IMR-90 (cell line): ENCODE data around the gene PIK3CB. TPM values are rescaled to one million over a fixed set of nuclear protein-coding genes. Genes with fewer than 3 reads are reported as not detected.
"Not testable (repeated sequence)": the region's sequence is repeated elsewhere in the genome, so short reads cannot be mapped to it uniquely, and the experiment has no call there.

Experiments used
- ATAC-seq: fragments of 200-7000 bp; cut with Tn5 transposase; 2 replicates; pipeline ENCODE4 v1.9.1; 2020; ENCODE audit warnings: low read depth, mild to moderate bottlenecking, moderate library complexity
- BruUV-seq: library from RNA; stranded (reverse); fragments of 400-500 nt; replicated peaks from 2 replicates; lab custom pipeline; 2021; lab: Mats Ljungman, UMichigan
- CTCF ChIA-PET: fragments of 300-600 bp; formaldehyde crosslinking; extraction: SDS; loops from one replicate; lab custom pipeline; 2021; ENCODE audit warnings: antibody characterized with exemption; lab: Yijun Ruan, JAX
- POLR2A ChIA-PET: fragments of 300-600 bp; sonication (Branson Sonifier 250); formaldehyde crosslinking; loops from one replicate; lab custom pipeline; 2022; ENCODE audit warnings: antibody characterized with exemption; ENCODE audit not compliant: unreplicated experiment; lab: Charles Lee
- DNase-seq: peaks from one replicate; pipeline ENCODE4 v3.0.0; 2013
- H2AFZ ChIP-seq: replicated peaks from 2 replicates; pipeline ENCODE3; 2013; ENCODE audit warnings: low read length, mild to moderate bottlenecking; ENCODE audit not compliant: poor library complexity
- H2AK5ac ChIP-seq: 2 replicates; pipeline ENCODE4 v1.6.1; 2013; ENCODE audit warnings: low read depth, low read length, inconsistent platforms
- H2AK9ac ChIP-seq: replicated peaks from 2 replicates; pipeline ENCODE3; 2013; ENCODE audit warnings: mild to moderate bottlenecking, low read depth, low read length, moderate library complexity; ENCODE audit not compliant: poor library complexity
- H2BK120ac ChIP-seq: 2 replicates; pipeline ENCODE4 v1.6.1; 2013; ENCODE audit warnings: low read depth, low read length, inconsistent platforms
- H2BK15ac ChIP-seq: 3 replicates; pipeline ENCODE4 v1.6.1; 2013; ENCODE audit warnings: low read depth, low read length, inconsistent platforms
- H2BK20ac ChIP-seq: 2 replicates; pipeline ENCODE4 v1.6.1; 2013; ENCODE audit warnings: low read depth, mild to moderate bottlenecking, inconsistent platforms, low read length, moderate library complexity
- H2BK5ac ChIP-seq: 2 replicates; pipeline ENCODE4 v1.6.1; 2013; ENCODE audit warnings: mild to moderate bottlenecking, low read depth, low read length, inconsistent platforms; ENCODE audit not compliant: poor library complexity, severe bottlenecking
- H3K14ac ChIP-seq: replicated peaks from 2 replicates; pipeline ENCODE4 v1.6.1; 2013; ENCODE audit warnings: low read depth, low read length, inconsistent platforms
- H3K18ac ChIP-seq: 2 replicates; pipeline ENCODE4 v1.6.1; 2013; ENCODE audit warnings: low read depth, low read length, control low read depth
- H3K23ac ChIP-seq: 2 replicates; pipeline ENCODE4 v1.6.1; 2013; ENCODE audit warnings: low read depth, low read length, inconsistent platforms
- H3K27ac ChIP-seq: 2 replicates; pipeline ENCODE4 v1.5.1; 2013; ENCODE audit warnings: mild to moderate bottlenecking, control low read depth, low read length; ENCODE audit not compliant: insufficient read depth
- H3K27me3 ChIP-seq: 2 replicates; pipeline ENCODE4 v1.6.1; 2013; ENCODE audit warnings: low read length; ENCODE audit not compliant: control insufficient read depth, insufficient read depth
- H3K36me3 ChIP-seq: 2 replicates; pipeline ENCODE4 v1.6.1; 2013; ENCODE audit warnings: low read length, mixed read lengths; ENCODE audit not compliant: control insufficient read depth, insufficient read depth
- H3K4ac ChIP-seq: 2 replicates; pipeline ENCODE4 v1.6.1; 2013; ENCODE audit warnings: low read depth, low read length, inconsistent platforms
- H3K4me1 ChIP-seq: 2 replicates; pipeline ENCODE4 v1.6.1; 2013; ENCODE audit warnings: low read length, mixed read lengths; ENCODE audit not compliant: control insufficient read depth, insufficient read depth
- H3K4me2 ChIP-seq: 2 replicates; pipeline ENCODE4 v1.6.1; 2013; ENCODE audit warnings: low read depth, mild to moderate bottlenecking, control low read depth, low read length, moderate library complexity
- H3K4me3 ChIP-seq: 2 replicates; pipeline ENCODE4 v1.5.1; 2013; ENCODE audit warnings: low read depth, mild to moderate bottlenecking, control low read depth, low read length, moderate library complexity; ENCODE audit not compliant: insufficient read depth
- H3K56ac ChIP-seq: 2 replicates; pipeline ENCODE4 v1.6.1; 2013; ENCODE audit warnings: low read length, inconsistent platforms; ENCODE audit not compliant: insufficient read depth; ENCODE audit errors: extremely low read depth
- H3K79me1 ChIP-seq, 2 experiments: 2 replicates each; pipeline ENCODE4 v1.6.1; 2013; ENCODE audit warnings: low read length in 2 of 2, inconsistent platforms in 1 of 2, low read depth in 1 of 2
- H3K9ac ChIP-seq: 2 replicates; pipeline ENCODE4 v1.6.1; 2013; ENCODE audit warnings: low read depth, low read length, control low read depth
- H3K9me1 ChIP-seq: 2 replicates; pipeline ENCODE4 v1.6.1; 2013; ENCODE audit warnings: low read length, inconsistent platforms; ENCODE audit not compliant: insufficient read depth
- H3K9me3 ChIP-seq: 2 replicates; pipeline ENCODE4 v1.6.1; 2013; ENCODE audit warnings: low read length; ENCODE audit not compliant: control insufficient read depth, insufficient read depth
- H4K20me1 ChIP-seq: 2 replicates; pipeline ENCODE4 v1.6.1; 2013; ENCODE audit warnings: low read length, inconsistent platforms; ENCODE audit not compliant: insufficient read depth
- H4K5ac ChIP-seq: 2 replicates; pipeline ENCODE4 v1.6.1; 2013; ENCODE audit warnings: mild to moderate bottlenecking, low read depth, low read length, control low read depth
- H4K8ac ChIP-seq, 2 experiments: 2 replicates each; pipeline ENCODE4 v1.6.1; 2013; ENCODE audit warnings: low read depth in 2 of 2, low read length in 2 of 2, control low read depth in 1 of 2, inconsistent platforms in 1 of 2
- H4K91ac ChIP-seq: 2 replicates; pipeline ENCODE4 v1.6.1; 2013; ENCODE audit warnings: low read depth, low read length, inconsistent platforms; ENCODE audit not compliant: insufficient read depth
- POLR2A ChIP-seq: IDR thresholded peaks from 2 replicates; pipeline ENCODE4 v1.6.1; 2012; ENCODE audit warnings: mild to moderate bottlenecking, low read depth, low read length
- RCOR1 ChIP-seq: IDR thresholded peaks from 2 replicates; pipeline ENCODE4 v1.6.1; 2012; ENCODE audit warnings: mild to moderate bottlenecking, low read length, improper control_type of control experiment; ENCODE audit not compliant: insufficient replicate concordance
- WGBS, 2 experiments: methylation state at CpG; one replicate each; pipeline versions ENCODE4 v1.1.5 to v1.1.7; 2013; ENCODE audit warnings: missing lambda C conversion rate in 2 of 2; ENCODE audit not compliant: insufficient read length in 1 of 2; ENCODE audit errors: extremely low coverage in 2 of 2; 5-methylcytosine and 5-hydroxymethylcytosine counted together
- dilution Hi-C: fragments of 300-500 bp; cut with HindIII; formaldehyde crosslinking; loops from one replicate; pipeline ENCODE4 v1.14.3; 2018; ENCODE audit warnings: low sequenced_read_pairs; ENCODE audit not compliant: unreplicated experiment
- in situ Hi-C: fragments of 300-500 bp; cut with MboI; formaldehyde crosslinking; loops from 3 replicates; pipeline ENCODE4 v1.14.3; 2019; ENCODE audit warnings: low sequenced_read_pairs, inconsistent platforms, mixed read lengths
- intact Hi-C: fragments of 100-400 bp; cut with micrococcal nuclease; formaldehyde crosslinking; loops from 2 replicates; pipeline ENCODE4 v1.10.0; 2022
- polyA plus RNA-seq, 3 experiments: library from polyadenylated mRNA; depleted of rRNA; stranded (reverse); fragments of >200 nt; gene quantifications; 2 replicates each; pipeline ENCODE4 v1.2.3, GENCODE V29; 2012; ENCODE audit warnings: low replicate concordance in 1 of 3
- total RNA-seq: library from RNA; depleted of rRNA; stranded (reverse); fragments of >200 nt; gene quantifications from 2 replicates; pipeline ENCODE4 v1.2.3, GENCODE V29; 2012

PIK3CB gene
- total and polyA plus RNA-seq, 2 of the 4 experiments (the other 2 are of a cell fraction): 6.3 to 6.8 TPM

DNA sequence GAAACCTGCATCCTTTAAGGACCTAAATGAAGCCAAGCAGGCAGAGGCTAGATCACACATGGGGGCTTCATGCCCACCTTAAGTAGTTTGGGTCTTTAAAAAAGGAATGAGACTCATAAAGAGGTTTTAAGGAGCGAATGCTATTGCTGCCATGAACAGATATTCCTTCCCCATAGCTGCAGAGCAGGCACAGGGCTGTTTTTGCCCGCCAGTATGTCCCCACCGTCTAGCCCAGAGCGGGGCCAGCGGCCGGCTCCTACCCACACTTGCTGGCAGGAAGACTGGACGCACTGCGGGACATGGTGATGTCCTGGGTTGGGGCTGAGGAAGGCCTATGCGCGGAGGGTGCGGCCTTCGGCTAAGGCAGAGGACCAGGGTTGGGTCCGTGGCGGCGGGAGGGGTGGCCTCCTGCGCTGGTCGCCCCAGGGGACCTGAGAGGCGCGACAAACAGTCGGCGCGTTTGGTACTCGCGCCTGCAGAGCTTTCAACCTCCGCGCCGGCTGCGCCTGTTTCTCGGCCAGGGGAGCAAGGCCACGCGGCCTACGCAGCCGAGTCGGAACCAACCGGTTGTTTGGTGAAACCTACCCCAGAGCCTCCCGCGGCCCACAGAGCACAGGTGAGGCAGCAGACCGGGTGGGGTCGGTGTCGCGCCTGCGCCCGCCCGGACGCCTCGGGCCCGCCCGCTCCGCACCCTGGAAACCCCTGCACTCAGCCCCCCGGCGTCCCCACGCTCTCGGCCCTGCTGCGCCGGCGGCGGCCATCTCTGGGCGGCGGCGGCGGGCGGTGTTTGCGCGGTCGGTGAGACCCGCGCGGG is 226.2 kb downstream of the PIK3CB start, which contains the start of gene FAIM:
FAIM (plus strand) TSS at position 450 of the 814 bp plus-strand sequence. CDS start 10,956 bp downstream, outside the sequence.
- in situ Hi-C loops (no loop called here), dilution Hi-C loops (no loop called here), intact Hi-C loops (loop anchor here (5.0 kb wide), 1 partner anchor 84 kb away; no protein-coding TSS in a partner anchor)
- peak within 1 kb of the TSS; percentile 67 for H2BK5ac ChIP-seq
- peak; percentile 91 for ATAC-seq
- 0 out of 2 replicates have a peak within 1 kb of the TSS, but pooled peaks have one; percentile 1 for H2BK20ac ChIP-seq
- peak within 1 kb of the TSS; percentile 44 for H2BK120ac ChIP-seq
- no peaks in the 10 kb centered on the region for H4K20me1 ChIP-seq
- WGBS, 2 experiments: 2% methylated on average over 49 of the region's 68 CpGs; no CpG with 5 or more reads in 1 of the 2 experiments
- BruUV-seq: no TSS peak
- H3K18ac ChIP-seq: peak within 1 kb of the TSS; percentile 89
- peak within 1 kb of the TSS; percentile 92 for H3K23ac ChIP-seq
- peak within 1 kb of the TSS; percentile 96 for H4K5ac ChIP-seq
- peaks cover 0 to 17% of the 10 kb centered on the region in 2 experiments; a peak in 3 of 4 replicates for H3K79me1 ChIP-seq
- H3K9ac ChIP-seq: peak within 1 kb of the TSS; percentile 91
- H3K36me3 ChIP-seq: no peaks in the 10 kb centered on the region
- H3K4me1 ChIP-seq: peaks cover 5% of the 10 kb centered on the region
- H4K8ac ChIP-seq: peak within 1 kb of the TSS; percentile 75 to 97
- peak within 1 kb of the TSS; percentile 91 for H3K56ac ChIP-seq
- peak within 1 kb of the TSS; percentile 97 for H2AK9ac ChIP-seq
- H3K27me3 ChIP-seq: no peaks in the 10 kb centered on the region; the same call in 1 of the 2 replicates
- no peak for TF ChIP-seq RCOR1
- TF ChIP-seq POLR2A: peak; percentile 51; the same call in 1 of the 2 replicates
- peak within 1 kb of the TSS; percentile 41; the same call in 1 of the 3 replicates for H2BK15ac ChIP-seq
- H3K9me3 ChIP-seq: no peaks in the 10 kb centered on the region
- H3K4me2 ChIP-seq: peak within 1 kb of the TSS; percentile 91
- H2AK5ac ChIP-seq: peak within 1 kb of the TSS; percentile 64
- peak within 1 kb of the TSS; percentile 75 for H4K91ac ChIP-seq
- POLR2A ChIA-PET: interaction anchor here (0.6 kb wide), 1 partner anchor 186 kb away, joined by 3 read pairs; no protein-coding TSS in a partner anchor
- H3K14ac ChIP-seq: peak within 1 kb of the TSS; percentile 59
- H3K4me3 ChIP-seq: peak within 1 kb of the TSS; percentile 63
- peak within 1 kb of the TSS; percentile 99 for H2AFZ ChIP-seq
- H3K9me1 ChIP-seq: 0 out of 2 replicates have a peak, but pooled peaks cover 7% of the 10 kb centered on the region
- DNase-seq: peak; percentile 62
- CTCF ChIA-PET: no interaction called here
- H3K4ac ChIP-seq: peak within 1 kb of the TSS; percentile 80
- H3K27ac ChIP-seq: peak within 1 kb of the TSS; percentile 79

DNA sequence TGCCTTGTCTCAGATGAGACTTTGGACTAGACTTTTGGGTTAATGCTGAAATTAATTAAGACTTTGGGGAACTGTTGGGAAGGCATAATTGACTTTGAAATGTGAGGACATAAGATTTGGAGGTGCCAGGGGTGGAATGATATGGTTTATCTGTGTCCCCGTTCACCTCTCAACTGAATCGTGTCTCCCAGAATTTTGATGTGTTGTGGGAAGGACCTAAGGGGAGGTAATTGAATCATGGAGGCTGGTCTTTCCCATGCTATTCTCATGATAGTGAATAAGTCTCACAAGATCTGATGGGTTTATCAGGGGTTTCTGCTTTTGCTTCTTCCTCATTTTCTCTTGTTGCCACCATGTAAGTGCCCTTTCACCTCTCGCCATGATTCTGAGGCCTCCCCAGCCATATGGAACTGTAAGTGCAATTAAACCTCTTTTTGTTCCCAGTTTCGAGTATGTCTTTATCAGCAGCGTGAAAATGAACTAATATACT is 230.6 kb downstream of the PIK3CB start:
- intact Hi-C loops, H3K14ac ChIP-seq: not testable (repeated sequence)

More for the DNA sequence above, 230.6 kb downstream of the PIK3CB start:
- H3K79me1 ChIP-seq, H3K4me2 ChIP-seq, dilution Hi-C loops, H3K18ac ChIP-seq, BruUV-seq, H3K27me3 ChIP-seq, H3K9me3 ChIP-seq, H3K4ac ChIP-seq, in situ Hi-C loops, H4K91ac ChIP-seq, H3K36me3 ChIP-seq, H3K4me1 ChIP-seq, H3K27ac ChIP-seq, H2BK20ac ChIP-seq, H4K8ac ChIP-seq, CTCF ChIA-PET, H3K23ac ChIP-seq, H2BK15ac ChIP-seq, H3K9me1 ChIP-seq, H3K4me3 ChIP-seq, H2AK9ac ChIP-seq, H2BK5ac ChIP-seq, POLR2A ChIA-PET, H4K20me1 ChIP-seq, DNase-seq, H3K56ac ChIP-seq, H2AFZ ChIP-seq, H3K9ac ChIP-seq, ATAC-seq, H4K5ac ChIP-seq, H2AK5ac ChIP-seq, H2BK120ac ChIP-seq: not testable (repeated sequence)
- no CpG with 5 or more reads among the region's 5 CpGs for WGBS, 2 experiments
